ENCODE measurements around the gene SLC6A5. TPM values are rescaled to one million over a fixed set of nuclear protein-coding genes. Genes with fewer than 3 reads are reported as not detected.

The SLC6A5 gene
- total and polyA plus RNA-seq, 2 of the 8 experiments (the other 6 are each of a cell fraction or from before 2014, with no cell fraction given): not detected

GRCh38 chr11:20661850-20662249 lies 62.4 kb downstream of the SLC6A5 start:
- Histone ChIP-seq H3K79me2 (ENCODE audit: control insufficient read depth in 1 of 2, insufficient read depth in 2 of 2, low read length in 2 of 2) (no peaks in the 10 kb centered on the region), H3K23me2 (ENCODE audit: low read depth, low read length) (no peaks in the 10 kb centered on the region; the same call in 1 of the 2 replicates), H2BK5ac (ENCODE audit: low read depth, low read length) (no peak overlapping the region), H2AK5ac (ENCODE audit: low read depth, low read length) (no peak overlapping the region), H2BK12ac (ENCODE audit: low read depth, low read length) (no peak overlapping the region), H2BK20ac (ENCODE audit: low read length) (no peak overlapping the region), H2BK15ac (ENCODE audit: low read length) (no peak overlapping the region), H3K4me3 (ENCODE audit: extremely low read depth in 1 of 4, insufficient read depth in 2 of 4, low read depth in 3 of 4, low read length in 4 of 4) (no peak overlapping the region), H4K20me1 (replicated peaks in 1 of 2; ENCODE audit: control insufficient read depth in 1 of 2, insufficient read depth in 2 of 2, low read length in 2 of 2) (no peaks in the 10 kb centered on the region), H3K4me2 (ENCODE audit: insufficient read depth in 1 of 2, low read depth in 2 of 2, low read length in 2 of 2) (no peak overlapping the region), H3K79me1 (ENCODE audit: low read depth, low read length) (no peaks in the 10 kb centered on the region), H3K27me3 (replicated peaks in 1 of 4; ENCODE audit: control insufficient read depth in 3 of 4, extremely low read depth in 1 of 4, insufficient read depth in 3 of 4, low read length in 3 of 4) (peaks cover 1 to 3% (median 2%) of the 10 kb centered on the region in 4 experiments; a peak in 6 of 7 replicates), H4K5ac (ENCODE audit: insufficient read length, low read depth, low read length) (no peak overlapping the region), H3K23ac (ENCODE audit: insufficient read length) (no peak overlapping the region), H3K14ac (ENCODE audit: insufficient read length) (no peak overlapping the region), H3K4ac (replicated peaks; ENCODE audit: insufficient read length, low read depth, low read length) (no peak overlapping the region), H3K9ac (replicated peaks in 1 of 4; ENCODE audit: extremely low read depth in 1 of 4, low read depth in 3 of 4, low read length in 3 of 4) (no peak overlapping the region), H3K56ac (replicated peaks; ENCODE audit: insufficient read length, low read depth, low read length) (no peak overlapping the region), H3K9me3 (ENCODE audit: insufficient read depth in 2 of 2, low read depth in 1 of 2, low read length in 1 of 2) (no peaks in the 10 kb centered on the region), H3K27ac (ENCODE audit: low read depth, low read length) (no peak overlapping the region), H3K18ac (ENCODE audit: extremely low read depth, low read length) (no peak overlapping the region), H2BK120ac (replicated peaks; ENCODE audit: low read depth, low read length) (no peak overlapping the region), H3K4me1 (replicated peaks in 1 of 4; ENCODE audit: control insufficient read depth in 3 of 4, insufficient read depth in 4 of 4, low read length in 3 of 4) (peaks cover 0 to 7% (median 5%) of the 10 kb centered on the region in 4 experiments; a peak in 5 of 7 replicates), H4K8ac (ENCODE audit: extremely low read depth, insufficient read depth, low read length) (no peak overlapping the region), H2AFZ (ENCODE audit: low read length) (no peak overlapping the region), H4K91ac (replicated peaks; ENCODE audit: insufficient read length, low read length) (no peak overlapping the region), H3K36me3 (ENCODE audit: control insufficient read depth in 2 of 4, insufficient read depth in 4 of 4, low read length in 3 of 4) (no peaks in the 10 kb centered on the region)
- FAIRE-seq: no peak
- WGBS, 2 experiments (ENCODE audit: extremely low coverage in 1 of 2, insufficient coverage in 1 of 2, insufficient read length in 1 of 2, insufficient replicate concordance in 2 of 2, low coverage in 1 of 2, low lambda C conversion rate in 2 of 2, missing lambda C conversion rate in 1 of 2): 79% methylated on average over 3 of the region's 3 CpGs; no CpG with 5 or more reads in 1 of the 2 experiments
- ChIA-PET POLR2A (ENCODE audit: partially characterized antibody) (no interaction called here), CTCF (ENCODE audit: partially characterized antibody) (interaction anchor here (2.2 kb wide), 1 partner anchor 9 kb away, joined by 14 read pairs; no protein-coding TSS in a partner anchor)
- DNase-seq (ENCODE audit: low read depth in 1 of 2, low spot score in 2 of 2): no peak
- no peak for TF ChIP-seq TCF12 (IDR thresholded peaks at IDR 0.05; ENCODE audit: low read depth, low read length)
